Measurements from ENCODE around the gene NARF. TPM values are rescaled to one million over a fixed set of nuclear protein-coding genes. Genes with fewer than 3 reads are reported as not detected.
"Not testable (repeated sequence)": the region's sequence is repeated elsewhere in the genome, so short reads cannot be mapped to it uniquely, and the experiment has no call there.

Gene NARF
- total and polyA plus RNA-seq, 4 donors = 34.4 to 162 (median 60.9) TPM

DNA sequence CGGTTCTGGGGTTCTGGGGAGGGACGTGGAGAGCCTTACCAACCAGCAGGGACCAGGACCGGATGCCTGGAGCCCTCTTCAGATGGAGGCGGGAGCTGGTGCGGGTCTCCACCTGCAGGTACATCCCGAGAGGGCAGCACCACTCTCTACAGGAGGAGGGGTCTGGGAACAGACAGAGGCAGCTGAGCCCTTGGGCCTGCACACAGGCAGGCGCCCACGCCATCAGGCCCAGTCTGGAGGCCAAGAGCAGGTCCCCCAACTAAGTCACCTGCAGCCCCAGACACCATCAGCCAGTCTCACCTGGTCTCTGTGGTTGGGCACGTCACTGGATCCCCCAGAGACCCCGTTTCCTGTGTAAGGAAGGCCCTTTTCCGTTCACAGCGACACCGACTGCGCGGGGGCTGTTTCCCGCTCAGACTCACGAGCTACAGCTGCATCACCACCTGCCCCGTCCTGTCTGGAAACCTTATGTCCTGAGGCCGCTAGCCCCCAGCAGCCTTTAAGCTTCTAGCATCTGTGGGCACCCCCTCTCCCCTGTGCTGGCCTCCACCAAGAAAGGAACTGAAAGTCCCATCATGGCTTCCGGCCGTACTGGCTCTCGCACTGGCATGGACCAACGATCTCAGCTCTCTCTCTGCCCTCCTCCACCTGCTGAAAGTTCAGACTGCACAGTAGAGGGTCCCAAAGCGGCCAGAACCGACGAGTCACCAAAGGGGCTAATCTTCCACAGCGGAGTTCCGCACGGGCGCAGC is 9.2 kb upstream of the NARF start:
- Histone ChIP-seq H3K27me3 (ENCODE audit: control insufficient read depth in 1 of 2, insufficient read depth in 2 of 2, low read length in 1 of 2) (no peaks in the 10 kb centered on the region), H3K36me3 (ENCODE audit: control insufficient read depth in 1 of 2, insufficient read depth in 2 of 2, low read length in 1 of 2) (no peaks in the 10 kb centered on the region), H3K4me3 (ENCODE audit: low read length in 2 of 2) (peak overlapping the region in 1 of 2 donors; percentile 87), H3K4me1 (ENCODE audit: control insufficient read depth in 1 of 2, insufficient read depth in 2 of 2, low read length in 2 of 2) (no peaks in the 10 kb centered on the region), H3K27ac (ENCODE audit: low read depth in 1 of 2, low read length in 2 of 2) (no peak overlapping the region), H3K9me3 (ENCODE audit: control insufficient read depth, low read length) (no peaks in the 10 kb centered on the region)
- intact Hi-C loops (cut with DNase I) = no loop called here
- 87 to 88% methylated on average over 29 to 30 of the region's 30 CpGs for WGBS, 2 donors
- DNase-seq = no peak
- ATAC-seq (ENCODE audit: low FRiP score) = no peak

DNA sequence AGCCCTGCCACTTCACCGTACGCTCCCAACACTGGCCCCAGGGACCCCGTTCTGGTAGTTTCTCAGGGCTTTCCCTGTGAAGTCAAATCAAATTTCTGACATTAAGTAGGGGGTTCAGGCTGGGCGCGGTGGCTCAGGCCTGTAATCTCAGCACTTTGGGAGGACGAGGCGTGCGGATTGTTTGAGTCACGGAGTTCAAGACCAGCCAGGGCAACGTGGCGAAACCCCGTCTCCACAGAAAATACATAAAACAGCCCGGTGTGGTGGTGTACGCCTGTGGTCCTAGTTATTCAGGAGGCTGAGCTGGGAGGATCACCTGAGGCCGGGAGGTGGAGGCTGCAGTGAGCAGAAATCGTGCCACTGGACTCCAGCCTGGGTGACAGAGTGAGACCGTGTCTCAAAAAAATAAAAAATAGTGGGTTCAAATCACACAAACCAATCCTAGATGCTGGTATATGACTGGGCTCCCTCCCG is 8.6 kb upstream of the NARF start:
- Histone ChIP-seq H3K4me3 (ENCODE audit: low read length in 2 of 2) (peak overlapping the region; percentile 75 to 87), H3K9me3 (ENCODE audit: control insufficient read depth, low read length) (no peaks in the 10 kb centered on the region), H3K4me1 (ENCODE audit: control insufficient read depth in 1 of 2, insufficient read depth in 2 of 2, low read length in 2 of 2) (no peaks in the 10 kb centered on the region), H3K36me3 (ENCODE audit: control insufficient read depth in 1 of 2, insufficient read depth in 2 of 2, low read length in 1 of 2) (no peaks in the 10 kb centered on the region), H3K27me3 (ENCODE audit: control insufficient read depth in 1 of 2, insufficient read depth in 2 of 2, low read length in 1 of 2) (no peaks in the 10 kb centered on the region), H3K27ac (ENCODE audit: low read depth in 1 of 2, low read length in 2 of 2) (peak overlapping the region in 1 of 2 donors; percentile 58)
- intact Hi-C loops (cut with DNase I) = loop anchor here in 1 of 2 donors (10.0 kb wide), 1 partner anchor 105 kb away; no protein-coding TSS in a partner anchor
- ATAC-seq (ENCODE audit: low FRiP score) (peak; percentile 9), DNase-seq (no peak)
- 62 to 72% methylated on average over 18 of the region's 18 CpGs for WGBS, 2 donors

DNA sequence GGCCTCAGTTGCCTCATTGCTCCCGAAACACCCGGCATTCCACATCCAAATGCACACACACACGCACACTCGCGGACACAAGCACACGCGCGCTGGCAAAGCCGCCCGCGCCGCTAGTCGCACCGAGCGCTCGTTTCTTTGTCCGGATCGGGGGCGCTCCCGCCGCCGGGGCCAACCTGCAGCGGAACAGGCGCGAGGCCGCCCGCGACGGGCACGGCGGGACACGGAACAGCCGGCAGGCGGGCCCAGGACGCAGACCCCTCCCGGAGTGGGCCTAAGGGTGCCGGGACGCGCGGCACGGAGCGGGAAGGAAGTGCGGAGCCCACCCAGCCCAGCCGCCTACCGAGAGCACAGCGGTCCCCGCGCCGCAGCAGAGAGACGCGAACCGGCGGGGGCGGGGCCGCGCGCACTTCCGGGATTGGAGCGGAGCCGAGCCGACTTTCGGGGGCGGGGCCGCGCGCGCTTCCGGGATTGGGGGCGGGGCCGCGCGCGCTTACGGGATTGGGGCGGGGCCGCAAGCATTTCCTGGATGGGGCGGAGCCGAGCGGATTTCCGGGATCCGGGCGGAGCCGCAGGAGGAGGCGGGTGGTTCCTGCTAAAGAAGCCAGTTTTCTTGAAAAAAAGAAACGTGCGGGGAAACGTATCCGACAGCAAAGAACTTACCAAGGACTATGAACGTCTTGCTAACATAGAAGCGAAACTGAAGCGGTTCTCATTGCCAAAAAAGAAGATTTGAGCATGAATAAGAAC is 8.0 kb upstream of the NARF start, which contains the start of gene CYBC1:
CYBC1 (minus strand) TSS at position 396 of the 750 bp plus-strand sequence. CDS start 1,498 bp downstream, outside the sequence.
- intact Hi-C loops (cut with DNase I) = loop anchor here in 1 of 2 donors (10.0 kb wide), 1 partner anchor 104 kb away; no protein-coding TSS in a partner anchor
- Histone ChIP-seq H3K27me3 (ENCODE audit: control insufficient read depth in 1 of 2, insufficient read depth in 2 of 2, low read length in 1 of 2) (no peaks in the 10 kb centered on the region), H3K36me3 (ENCODE audit: control insufficient read depth in 1 of 2, insufficient read depth in 2 of 2, low read length in 1 of 2) (no peaks in the 10 kb centered on the region), H3K9me3 (ENCODE audit: control insufficient read depth, low read length) (no peaks in the 10 kb centered on the region), H3K4me1 (ENCODE audit: control insufficient read depth in 1 of 2, insufficient read depth in 2 of 2, low read length in 2 of 2) (no peaks in the 10 kb centered on the region), H3K4me3 (ENCODE audit: low read length in 2 of 2) (peak within 1 kb of the TSS; percentile 75 to 87), H3K27ac (ENCODE audit: low read depth in 1 of 2, low read length in 2 of 2) (peak within 1 kb of the TSS in 1 of 2 donors; percentile 58)
- ATAC-seq (ENCODE audit: low FRiP score) = peak; percentile 97
- 0 to 1% methylated on average over 78 to 91 of the region's 91 CpGs for WGBS, 2 donors
- peak; percentile 95 to 98 for DNase-seq

DNA sequence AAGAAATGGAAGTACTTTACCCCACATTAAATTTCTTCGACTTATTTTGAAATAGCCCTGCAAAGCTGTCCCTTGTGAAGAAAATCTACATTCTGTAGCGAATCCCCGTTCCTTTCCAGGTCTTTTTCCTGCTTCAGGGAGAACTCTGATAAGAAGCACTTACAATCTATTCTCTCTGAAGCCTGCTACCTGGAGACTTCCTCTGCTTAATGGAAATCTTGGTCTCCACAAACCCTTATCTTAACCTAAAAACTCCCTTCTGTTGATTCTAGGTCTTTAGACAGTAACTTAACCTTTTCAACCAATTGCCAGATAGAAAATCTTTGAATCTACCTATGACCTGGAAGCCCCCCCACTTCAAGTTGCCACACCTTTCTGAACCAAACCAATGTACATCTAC is 6.4 kb upstream of the NARF start:
- intact Hi-C loops (cut with DNase I) = loop anchor here in 1 of 2 donors (10.0 kb wide), 1 partner anchor 103 kb away; no protein-coding TSS in a partner anchor
- DNase-seq (no peak), ATAC-seq (ENCODE audit: low FRiP score) (no peak)
- 97% methylated on average over 3 of the region's 3 CpGs for WGBS, 2 donors
- no peaks in the 10 kb centered on the region for H3K27me3 ChIP-seq (ENCODE audit: control insufficient read depth in 1 of 2, insufficient read depth in 2 of 2, low read length in 1 of 2)
- peaks cover 0 to 1% of the 10 kb centered on the region in 2 donors for H3K4me1 ChIP-seq (ENCODE audit: control insufficient read depth in 1 of 2, insufficient read depth in 2 of 2, low read length in 2 of 2)
- no peak overlapping the region for H3K4me3 ChIP-seq (ENCODE audit: low read length in 2 of 2)
- H3K27ac ChIP-seq (ENCODE audit: low read depth in 1 of 2, low read length in 2 of 2) = no peak overlapping the region
- no peaks in the 10 kb centered on the region for H3K36me3 ChIP-seq (ENCODE audit: control insufficient read depth in 1 of 2, insufficient read depth in 2 of 2, low read length in 1 of 2)
- H3K9me3 ChIP-seq (ENCODE audit: control insufficient read depth, low read length) = no peaks in the 10 kb centered on the region

DNA sequence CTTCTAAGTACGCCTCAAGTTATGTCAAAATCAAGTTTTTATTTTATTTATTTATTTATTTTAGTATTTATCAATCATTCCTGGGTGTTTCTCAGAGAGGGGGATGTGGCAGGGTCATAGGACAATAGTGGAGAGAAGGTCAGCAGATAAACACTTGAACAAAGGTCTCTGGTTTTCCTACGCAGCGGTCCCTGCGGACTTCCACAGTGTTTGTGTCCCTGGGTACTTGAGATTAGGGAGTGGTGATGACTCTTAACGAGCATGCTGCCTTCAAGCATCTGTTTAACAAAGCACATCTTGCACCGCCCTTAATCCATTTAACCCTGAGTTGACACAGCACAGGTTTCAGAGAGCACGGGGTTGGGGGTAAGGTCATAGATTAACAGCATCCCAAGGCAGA is 5.4 kb upstream of the NARF start:
- H3K9me3 ChIP-seq (ENCODE audit: control insufficient read depth, low read length); H3K4me3 ChIP-seq (ENCODE audit: low read length in 2 of 2); DNase-seq; H3K36me3 ChIP-seq (ENCODE audit: control insufficient read depth in 1 of 2, insufficient read depth in 2 of 2, low read length in 1 of 2); ATAC-seq (ENCODE audit: low FRiP score); H3K27me3 ChIP-seq (ENCODE audit: control insufficient read depth in 1 of 2, insufficient read depth in 2 of 2, low read length in 1 of 2); H3K27ac ChIP-seq (ENCODE audit: low read depth in 1 of 2, low read length in 2 of 2); H3K4me1 ChIP-seq (ENCODE audit: control insufficient read depth in 1 of 2, insufficient read depth in 2 of 2, low read length in 2 of 2): not testable (repeated sequence)
- WGBS, 2 donors = 91 to 94% methylated on average over 7 of the region's 7 CpGs
- intact Hi-C loops (cut with DNase I) = loop anchor here in 1 of 2 donors (10.0 kb wide), 1 partner anchor 102 kb away; no protein-coding TSS in a partner anchor

DNA sequence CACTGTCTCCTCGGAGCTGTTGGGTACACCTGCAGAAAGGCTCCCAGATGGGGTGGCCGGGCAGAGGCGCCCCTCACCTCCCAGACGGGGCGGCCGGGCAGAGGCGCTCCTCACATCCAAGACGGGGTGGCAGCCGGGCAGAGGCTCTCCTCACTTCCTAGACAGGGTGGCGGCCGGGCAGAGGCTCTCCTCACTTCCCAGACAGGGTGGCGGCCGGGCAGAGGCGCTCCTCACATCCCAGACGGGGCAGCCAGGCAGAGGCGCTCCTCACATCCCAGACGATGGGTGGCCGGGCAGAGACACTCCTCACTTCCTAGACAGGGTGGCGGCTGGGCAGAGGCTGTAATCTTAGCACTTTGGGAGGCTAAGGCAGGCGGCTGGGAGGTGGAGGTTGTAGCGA is 4.8 kb upstream of the NARF start:
- not testable (repeated sequence) for H3K4me1 ChIP-seq (ENCODE audit: control insufficient read depth in 1 of 2, insufficient read depth in 2 of 2, low read length in 2 of 2); DNase-seq; H3K27ac ChIP-seq (ENCODE audit: low read depth in 1 of 2, low read length in 2 of 2); ATAC-seq (ENCODE audit: low FRiP score); H3K27me3 ChIP-seq (ENCODE audit: control insufficient read depth in 1 of 2, insufficient read depth in 2 of 2, low read length in 1 of 2); H3K4me3 ChIP-seq (ENCODE audit: low read length in 2 of 2); H3K9me3 ChIP-seq (ENCODE audit: control insufficient read depth, low read length); H3K36me3 ChIP-seq (ENCODE audit: control insufficient read depth in 1 of 2, insufficient read depth in 2 of 2, low read length in 1 of 2)
- 93 to 95% methylated on average over 21 of the region's 21 CpGs for WGBS, 2 donors
- intact Hi-C loops (cut with DNase I) = loop anchor here in 1 of 2 donors (10.0 kb wide), 1 partner anchor 101 kb away; no protein-coding TSS in a partner anchor

DNA sequence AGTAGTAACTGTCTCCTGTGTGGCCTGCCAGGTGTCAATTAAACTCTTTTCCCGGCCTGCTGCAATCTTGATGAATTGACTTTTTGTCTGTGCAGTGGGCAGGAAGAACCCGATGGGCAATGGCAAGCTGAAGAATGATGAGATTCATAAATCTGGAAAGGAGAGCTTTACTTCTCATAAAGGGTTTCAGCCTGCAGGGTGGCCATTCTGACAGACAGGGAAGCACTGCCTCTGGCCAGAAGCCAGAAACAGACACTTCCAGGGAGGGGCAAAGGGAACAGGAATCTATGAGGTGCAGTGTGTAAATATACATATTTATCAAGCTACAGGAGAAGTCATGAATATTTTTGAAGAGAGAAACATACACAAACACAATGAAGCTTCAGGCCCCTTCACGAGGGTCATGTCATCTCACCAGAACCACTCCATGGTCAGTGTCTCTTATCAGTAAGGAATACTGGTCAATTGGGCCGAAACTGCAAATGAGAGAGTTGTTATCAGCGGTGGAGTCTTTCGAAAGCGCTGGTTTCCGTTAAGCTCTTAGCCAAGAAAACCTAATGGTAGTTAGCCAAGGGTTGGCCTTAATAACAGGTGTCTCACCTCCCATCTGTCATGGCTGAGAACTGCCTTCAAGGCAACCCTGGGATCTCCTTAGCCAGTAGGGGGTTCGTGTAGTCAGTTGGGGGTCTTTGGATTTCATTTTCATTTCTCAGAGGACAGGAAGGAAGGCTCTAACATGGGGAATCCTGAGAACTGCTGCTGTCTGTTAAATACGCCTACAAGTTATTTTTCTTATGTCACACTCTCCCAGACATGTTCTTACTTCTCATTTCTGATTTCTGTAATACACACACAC is 1.2 kb upstream of the NARF start:
- no peak for ATAC-seq (ENCODE audit: low FRiP score)
- H3K9me3 ChIP-seq (ENCODE audit: control insufficient read depth, low read length) = no peaks in the 10 kb centered on the region
- no peak overlapping the region for H3K4me3 ChIP-seq (ENCODE audit: low read length in 2 of 2)
- peak overlapping the region; percentile 97 to 98 for H3K27ac ChIP-seq (ENCODE audit: low read depth in 1 of 2, low read length in 2 of 2)
- peaks cover 0 to 2% of the 10 kb centered on the region in 2 donors for H3K4me1 ChIP-seq (ENCODE audit: control insufficient read depth in 1 of 2, insufficient read depth in 2 of 2, low read length in 2 of 2)
- H3K27me3 ChIP-seq (ENCODE audit: control insufficient read depth in 1 of 2, insufficient read depth in 2 of 2, low read length in 1 of 2) = no peaks in the 10 kb centered on the region
- intact Hi-C loops (cut with DNase I) = loop anchor here in 1 of 2 donors (10.0 kb wide), 1 partner anchor 98 kb away; no protein-coding TSS in a partner anchor
- peak in 1 of 2 donors; percentile 79 for DNase-seq
- WGBS, 2 donors = 56 to 68% methylated on average over 10 of the region's 10 CpGs
- H3K36me3 ChIP-seq (ENCODE audit: control insufficient read depth in 1 of 2, insufficient read depth in 2 of 2, low read length in 1 of 2) = no peaks in the 10 kb centered on the region

DNA sequence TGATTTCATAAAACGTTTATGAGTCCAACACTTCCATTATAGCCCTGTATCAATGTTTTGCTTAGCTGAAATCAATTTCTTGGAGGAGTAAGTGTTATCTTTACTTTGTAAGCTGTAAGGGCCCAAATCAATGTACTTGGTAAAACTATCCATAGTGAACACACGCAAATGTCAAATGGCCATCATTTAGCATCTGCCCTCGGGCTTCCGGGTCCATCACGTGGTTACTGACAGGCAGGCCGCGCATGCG is 687 bp upstream of the NARF start:
- DNase-seq (no peak), ATAC-seq (ENCODE audit: low FRiP score) (no peak)
- peak overlapping the region; percentile 98 to 100 for H3K27ac ChIP-seq (ENCODE audit: low read depth in 1 of 2, low read length in 2 of 2)
- H3K27me3 ChIP-seq (ENCODE audit: control insufficient read depth in 1 of 2, insufficient read depth in 2 of 2, low read length in 1 of 2) = no peaks in the 10 kb centered on the region
- 0% methylated on average over 8 of the region's 8 CpGs for WGBS, 2 donors
- H3K4me1 ChIP-seq (ENCODE audit: control insufficient read depth in 1 of 2, insufficient read depth in 2 of 2, low read length in 2 of 2) = peaks cover 0 to 2% of the 10 kb centered on the region in 2 donors
- peak overlapping the region in 1 of 2 donors; percentile 71 for H3K4me3 ChIP-seq (ENCODE audit: low read length in 2 of 2)
- intact Hi-C loops (cut with DNase I) = loop anchor here in 1 of 2 donors (2.0 to 10.0 kb wide), 2 partner anchors 31 to 97 kb away; no protein-coding TSS in a partner anchor
- H3K36me3 ChIP-seq (ENCODE audit: control insufficient read depth in 1 of 2, insufficient read depth in 2 of 2, low read length in 1 of 2) = no peaks in the 10 kb centered on the region
- H3K9me3 ChIP-seq (ENCODE audit: control insufficient read depth, low read length) = no peaks in the 10 kb centered on the region
